Thoracic aorta (tissue), 2 donors: ENCODE data around the gene FMO4. TPM values are rescaled to one million over a fixed set of nuclear protein-coding genes. Genes with fewer than 3 reads are reported as not detected.
"Not testable (repeated sequence)": the region's sequence is repeated elsewhere in the genome, so short reads cannot be mapped to it uniquely, and the experiment has no call there.

ENCODE experiments used
- ATAC-seq: fragments of 150-250 bp; one replicate; pipeline ENCODE4 v1.8.0; 2017; ENCODE audit warnings: low read depth; ENCODE audit not compliant: insufficient number of reproducible peaks, low FRiP score
- DNase-seq: peaks from one replicate; pipeline ENCODE4 v3.0.0-alpha.2; 2020; ENCODE audit warnings: low spot score
- H3K27ac ChIP-seq, 2 donors: fragments of 200-600 bp; sonication (generic); 1 replicate in 1 of 2; 2 replicates in 1 of 2; pipeline ENCODE4 v1.5.1; 2016; ENCODE audit warnings: mild to moderate bottlenecking in 2 of 2, moderate library complexity in 2 of 2
- H3K27me3 ChIP-seq: fragments of 200-600 bp; sonication (generic); replicated peaks from 2 replicates; pipeline ENCODE4 v1.6.0; 2016; ENCODE audit warnings: mild to moderate bottlenecking; ENCODE audit not compliant: insufficient read depth
- H3K36me3 ChIP-seq: fragments of 200-600 bp; sonication (generic); one replicate; pipeline ENCODE4 v1.5.1; 2016
- H3K4me1 ChIP-seq, 2 donors: fragments of 200-600 bp; sonication (generic); 1 replicate in 1 of 2; 2 replicates in 1 of 2; pipeline versions ENCODE4 v1.5.1 to v1.6.0; 2016; ENCODE audit warnings: low read depth in 2 of 2, mild to moderate bottlenecking in 1 of 2; ENCODE audit not compliant: control insufficient read depth in 1 of 2
- H3K4me3 ChIP-seq: fragments of 200-600 bp; sonication (generic); 2 replicates; pipeline ENCODE4 v1.5.1; 2016; ENCODE audit warnings: mild to moderate bottlenecking
- H3K9me3 ChIP-seq: fragments of 200-600 bp; sonication (generic); 2 replicates; pipeline ENCODE4 v1.5.1; 2016
- CTCF ChIP-seq: fragments of 200-600 bp; sonication (generic); IDR thresholded peaks from one replicate; pipeline ENCODE4 v1.5.1; 2019; ENCODE audit warnings: antibody characterized with exemption
- total RNA-seq, 2 donors: library from RNA; depleted of rRNA; stranded (reverse); fragments of >200 nt; gene quantifications; one replicate each; pipeline versions ENCODE4 v1.1.0 to v1.2.3, GENCODE V29; 2016

Gene FMO4
- total RNA-seq, 2 donors from 2014 or later: 10.6 to 13.8 TPM

- no peak for TF ChIP-seq CTCF
- no peak for ATAC-seq
- Histone ChIP-seq H3K4me3 (no peak overlapping the region), H3K9me3 (no peaks in the 10 kb centered on the region), H3K27ac (no peak overlapping the region), H3K4me1 (no peaks in the 10 kb centered on the region), H3K27me3 (no peaks in the 10 kb centered on the region), H3K36me3 (no peaks in the 10 kb centered on the region)
- DNase-seq: no peak
Observed at GRCh38 chr1:171290621-171291020, 23.4 kb upstream of the FMO4 start.

GRCh38 chr1:171292799-171293198 lies 21.2 kb upstream of the FMO4 start:
- H3K27ac ChIP-seq: no peak overlapping the region
- no peak for DNase-seq
- no peak for ATAC-seq
- no peaks in the 10 kb centered on the region for H3K4me1 ChIP-seq
- H3K36me3 ChIP-seq: no peaks in the 10 kb centered on the region
- H3K4me3 ChIP-seq: no peak overlapping the region
- no peaks in the 10 kb centered on the region for H3K9me3 ChIP-seq
- no peaks in the 10 kb centered on the region for H3K27me3 ChIP-seq
- no peak for TF ChIP-seq CTCF

- not testable (repeated sequence) for DNase-seq
Observed at GRCh38 chr1:171295383-171295782, 18.6 kb upstream of the FMO4 start.

GRCh38 chr1:171295821-171296220 lies 18.2 kb upstream of the FMO4 start:
- H3K27ac ChIP-seq: no peak overlapping the region
- H3K36me3 ChIP-seq: no peaks in the 10 kb centered on the region
- H3K9me3 ChIP-seq: peaks cover 14% of the 10 kb centered on the region
- no peaks in the 10 kb centered on the region for H3K27me3 ChIP-seq
- no peaks in the 10 kb centered on the region for H3K4me1 ChIP-seq
- H3K4me3 ChIP-seq: no peak overlapping the region
- no peak for ATAC-seq
- TF ChIP-seq CTCF: no peak
- no peak for DNase-seq

More at GRCh38 chr1:171295383-171295782, 18.6 kb upstream of the FMO4 start:
- H3K9me3 ChIP-seq: peaks cover 11% of the 10 kb centered on the region
- H3K4me1 ChIP-seq, H3K27ac ChIP-seq, H3K36me3 ChIP-seq, H3K27me3 ChIP-seq, H3K4me3 ChIP-seq, ATAC-seq: not testable (repeated sequence)

GRCh38 chr1:171296897-171297296 lies 17.1 kb upstream of the FMO4 start:
- ATAC-seq (no peak), DNase-seq (no peak)
- Histone ChIP-seq H3K27ac (no peak overlapping the region), H3K36me3 (no peaks in the 10 kb centered on the region), H3K4me3 (no peak overlapping the region), H3K4me1 (no peaks in the 10 kb centered on the region), H3K27me3 (no peaks in the 10 kb centered on the region), H3K9me3 (peaks cover 19% of the 10 kb centered on the region)
- TF ChIP-seq CTCF: no peak

- TF ChIP-seq CTCF: no peak
- DNase-seq (no peak), ATAC-seq (no peak)
- Histone ChIP-seq H3K27me3 (no peaks in the 10 kb centered on the region), H3K27ac (no peak overlapping the region), H3K4me1 (no peaks in the 10 kb centered on the region), H3K36me3 (no peaks in the 10 kb centered on the region), H3K4me3 (no peak overlapping the region), H3K9me3 (peaks cover 19% of the 10 kb centered on the region)
Observed at GRCh38 chr1:171298696-171299095, 15.3 kb upstream of the FMO4 start.
